GM12865 (cell line): ENCODE data around the gene LPIN1.

Experiments
- DNase-seq: peaks from one replicate; pipeline ENCODE4 v3.0.0; 2010; ENCODE audit warnings: low read depth
- H3K4me3 ChIP-seq: 2 replicates; pipeline ENCODE4 v1.5.1; 2011; ENCODE audit warnings: mild to moderate bottlenecking, low read depth, low read length, control low read depth
- TF ChIP-seq, protein P1 (sequence below): IDR thresholded peaks from 2 replicates; pipeline ENCODE4 v1.5.1; 2011; ENCODE audit warnings: low read length, control low read depth, low read depth, inconsistent platforms; ENCODE audit not compliant: insufficient read depth; ENCODE audit errors: missing control alignments

LPIN1 gene

GRCh38 chr2:11876889-11877288 lies 130.5 kb downstream of the LPIN1 start:
- no peak for DNase-seq
- TF ChIP-seq, protein P1, sequence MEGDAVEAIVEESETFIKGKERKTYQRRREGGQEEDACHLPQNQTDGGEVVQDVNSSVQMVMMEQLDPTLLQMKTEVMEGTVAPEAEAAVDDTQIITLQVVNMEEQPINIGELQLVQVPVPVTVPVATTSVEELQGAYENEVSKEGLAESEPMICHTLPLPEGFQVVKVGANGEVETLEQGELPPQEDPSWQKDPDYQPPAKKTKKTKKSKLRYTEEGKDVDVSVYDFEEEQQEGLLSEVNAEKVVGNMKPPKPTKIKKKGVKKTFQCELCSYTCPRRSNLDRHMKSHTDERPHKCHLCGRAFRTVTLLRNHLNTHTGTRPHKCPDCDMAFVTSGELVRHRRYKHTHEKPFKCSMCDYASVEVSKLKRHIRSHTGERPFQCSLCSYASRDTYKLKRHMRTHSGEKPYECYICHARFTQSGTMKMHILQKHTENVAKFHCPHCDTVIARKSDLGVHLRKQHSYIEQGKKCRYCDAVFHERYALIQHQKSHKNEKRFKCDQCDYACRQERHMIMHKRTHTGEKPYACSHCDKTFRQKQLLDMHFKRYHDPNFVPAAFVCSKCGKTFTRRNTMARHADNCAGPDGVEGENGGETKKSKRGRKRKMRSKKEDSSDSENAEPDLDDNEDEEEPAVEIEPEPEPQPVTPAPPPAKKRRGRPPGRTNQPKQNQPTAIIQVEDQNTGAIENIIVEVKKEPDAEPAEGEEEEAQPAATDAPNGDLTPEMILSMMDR, result no peak
- H3K4me3 ChIP-seq, result no peak overlapping the region
